SU-DHL-6 (cell line): ENCODE data around the gene SLC17A9.

Experiments used
- CTCF ChIP-seq: fragments of 200-600 bp; sonication (generic); IDR thresholded peaks from one replicate; pipeline ENCODE4 v1.5.1; 2017; ENCODE audit warnings: antibody characterized with exemption, mild to moderate bottlenecking, low read length, moderate library complexity; ENCODE audit not compliant: insufficient read depth, poor library complexity, severe bottlenecking
- EZH2phosphoT487 ChIP-seq: fragments of 200-600 bp; sonication (generic), shearing (Covaris generic); conservative IDR thresholded peaks from 2 replicates; pipeline ENCODE4 v1.6.1; 2018; ENCODE audit warnings: mild to moderate bottlenecking, antibody characterized with exemption, low read length, moderate library complexity, mixed read lengths

GRCh38 chr20:62949962-62950361 is 2.5 kb upstream of the SLC17A9 start:
- TF ChIP-seq CTCF (no peak), EZH2phosphoT487 (no peak)
